GM15510 (cell line): Measurements from ENCODE around the gene CPN2.

Experiments used
- POLR2A ChIP-seq: IDR thresholded peaks from 3 replicates; pipeline ENCODE4 v1.6.1; 2011; ENCODE audit warnings: borderline replicate concordance; ENCODE audit not compliant: insufficient read length; ENCODE audit errors: extremely low read depth

CPN2 gene

GRCh38 chr3:194346035-194346434 lies 5.1 kb downstream of the CPN2 start:
- no peak for TF ChIP-seq POLR2A

GRCh38 chr3:194344012-194344411 lies 7.1 kb downstream of the CPN2 start:
- no peak for TF ChIP-seq POLR2A

- TF ChIP-seq POLR2A: no peak
These were observed 7.6 kb downstream of the CPN2 start for GRCh38 chr3:194343561-194343893.

GRCh38 chr3:194342861-194343560 lies 8.1 kb downstream of the CPN2 start:
- TF ChIP-seq POLR2A: no peak

- no peak for TF ChIP-seq POLR2A
These were observed 10.2 kb downstream of the CPN2 start for GRCh38 chr3:194340757-194341400.

- no peak for TF ChIP-seq POLR2A
These were observed 11.3 kb downstream of the CPN2 start for GRCh38 chr3:194339840-194340239.

- TF ChIP-seq POLR2A: no peak
These were observed 11.8 kb downstream of the CPN2 start for GRCh38 chr3:194339356-194339755.

GRCh38 chr3:194337965-194338753 lies 13.0 kb downstream of the CPN2 start:
- TF ChIP-seq POLR2A: no peak

- no peak for TF ChIP-seq POLR2A
These were observed 14.3 kb downstream of the CPN2 start for GRCh38 chr3:194336601-194337355.

GRCh38 chr3:194333981-194334320 lies 17.2 kb downstream of the CPN2 start:
- no peak for TF ChIP-seq POLR2A

- no peak for TF ChIP-seq POLR2A
These were observed 17.7 kb downstream of the CPN2 start for GRCh38 chr3:194333212-194333980.

GRCh38 chr3:194332858-194333211 lies 18.3 kb downstream of the CPN2 start:
- TF ChIP-seq POLR2A: no peak

GRCh38 chr3:194330579-194330978 lies 20.5 kb downstream of the CPN2 start:
- TF ChIP-seq POLR2A: no peak

- no peak for TF ChIP-seq POLR2A
These were observed 21.0 kb downstream of the CPN2 start for GRCh38 chr3:194330160-194330559.
